OCI-LY7 (cell line): ENCODE results near the gene PLA2G4D. TPM values are rescaled to one million over a fixed set of nuclear protein-coding genes. Genes with fewer than 3 reads are reported as not detected.

Experiments
- BruUV-seq: library from RNA; stranded (reverse); fragments of 400-500 nt; replicated peaks from 2 replicates; lab custom pipeline; 2021; lab: Mats Ljungman, UMichigan
- CTCF ChIA-PET: fragments of 300-600 bp; sonication (Branson Sonifier 250); formaldehyde crosslinking; loops from one replicate; lab custom pipeline; 2022; ENCODE audit warnings: antibody characterized with exemption; ENCODE audit not compliant: unreplicated experiment; lab: Charles Lee
- POLR2A ChIA-PET: fragments of 300-600 bp; sonication (Branson Sonifier 250); formaldehyde crosslinking; loops from one replicate; lab custom pipeline; 2022; ENCODE audit warnings: antibody characterized with exemption; lab: Charles Lee
- DNase-seq: peaks from one replicate; pipeline ENCODE4 v3.0.0-alpha.2; 2015; ENCODE audit warnings: low spot score
- H2AFZ ChIP-seq: fragments of 200-600 bp; sonication (generic), shearing (Covaris generic); 2 replicates; pipeline ENCODE4 v1.6.1; 2014; ENCODE audit warnings: mild to moderate bottlenecking, antibody characterized with exemption, low read length, moderate library complexity
- H3K27ac ChIP-seq: fragments of 200-600 bp; sonication (generic); 2 replicates; pipeline ENCODE4 v1.5.1; 2014; ENCODE audit warnings: mixed run types, low read depth, mild to moderate bottlenecking, moderate library complexity, low read length, inconsistent platforms; ENCODE audit not compliant: poor library complexity, severe bottlenecking
- H3K36me3 ChIP-seq: fragments of 200-600 bp; sonication (generic); 2 replicates; pipeline ENCODE4 v1.6.1; 2014; ENCODE audit warnings: mild to moderate bottlenecking, antibody characterized with exemption, low read length, moderate library complexity, mixed read lengths; ENCODE audit not compliant: insufficient read depth
- H3K4me1 ChIP-seq: fragments of 200-600 bp; sonication (generic); 2 replicates; pipeline ENCODE4 v1.5.1; 2014; ENCODE audit warnings: mild to moderate bottlenecking, low read length; ENCODE audit not compliant: insufficient read depth, poor library complexity, severe bottlenecking
- H3K4me2 ChIP-seq: fragments of 200-600 bp; sonication (generic); 2 replicates; pipeline ENCODE4 v1.6.1; 2014; ENCODE audit warnings: mild to moderate bottlenecking, low read length
- H3K4me3 ChIP-seq: fragments of 200-600 bp; sonication (generic); 2 replicates; pipeline ENCODE4 v1.5.1; 2014; ENCODE audit warnings: mild to moderate bottlenecking, low read depth, low read length; ENCODE audit not compliant: poor library complexity, severe bottlenecking
- H3K79me2 ChIP-seq: fragments of 200-600 bp; sonication (generic); 2 replicates; pipeline ENCODE4 v1.6.1; 2016; ENCODE audit warnings: low read depth, mild to moderate bottlenecking, low read length, moderate library complexity, mixed read lengths; ENCODE audit not compliant: insufficient read depth
- H3K9me2 ChIP-seq: fragments of 200-600 bp; sonication (generic); 2 replicates; pipeline ENCODE4 v1.6.1; 2016; ENCODE audit warnings: mild to moderate bottlenecking, low read length, mixed read lengths; ENCODE audit not compliant: insufficient read depth
- H3K9me3 ChIP-seq: fragments of 200-600 bp; sonication (generic); 2 replicates; pipeline ENCODE4 v1.6.1; 2014; ENCODE audit warnings: mild to moderate bottlenecking, mixed run types, low read length, mixed read lengths
- H4K20me1 ChIP-seq: fragments of 200-600 bp; sonication (generic); 2 replicates; pipeline ENCODE4 v1.6.1; 2014; ENCODE audit warnings: mild to moderate bottlenecking, antibody characterized with exemption, low read length, moderate library complexity, mixed read lengths; ENCODE audit not compliant: insufficient read depth
- EZH2phosphoT487 ChIP-seq: fragments of 200-600 bp; sonication (generic); IDR thresholded peaks from 2 replicates; pipeline ENCODE4 v1.6.1; 2018; ENCODE audit warnings: low read depth, borderline replicate concordance, mild to moderate bottlenecking, mixed run types, antibody characterized with exemption, low read length, moderate library complexity, mixed read lengths
- intact Hi-C: fragments of 100-400 bp; cut with micrococcal nuclease; formaldehyde crosslinking; loops from one replicate; pipeline ENCODE4 v1.10.0; 2022; ENCODE audit not compliant: unreplicated experiment
- total RNA-seq, 2 experiments: library from RNA; depleted of rRNA in 1 of 2; stranded (reverse); fragments of >200 nt in 1 of 2; shearing (Covaris generic) in 1 of 2; gene quantifications; 2 replicates each; pipeline ENCODE4 v1.2.3, GENCODE V29; 2014 to 2022
- TF ChIP-seq, protein P1 (sequence below): fragments of 200-600 bp; sonication (generic); conservative IDR thresholded peaks from 2 replicates; pipeline ENCODE4 v1.5.1; 2014; ENCODE audit warnings: mild to moderate bottlenecking, antibody characterized with exemption, low read length, moderate library complexity, mixed read lengths

The PLA2G4D gene
- total RNA-seq, 2 experiments from 2014 or later, result not detected

DNA sequence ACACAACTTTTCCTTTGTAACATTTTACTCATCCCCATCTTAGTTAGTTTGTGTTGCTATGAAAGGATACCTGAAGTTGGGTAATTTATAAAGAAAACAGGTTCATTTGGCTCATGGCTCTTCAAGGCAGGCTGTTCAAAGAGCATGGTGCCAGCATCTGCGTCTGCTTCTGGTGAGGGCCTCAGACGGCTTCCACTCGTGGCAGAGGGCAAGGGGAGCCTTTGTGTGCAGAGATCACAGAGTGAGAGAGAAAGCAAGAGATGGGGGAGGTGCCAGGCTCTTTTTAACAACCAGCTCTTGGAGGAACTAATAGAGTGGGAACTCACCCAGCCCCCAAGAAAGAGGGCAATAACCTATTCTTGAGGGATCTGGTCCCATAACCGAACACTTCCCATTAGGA lies 39.0 kb upstream of the PLA2G4D start:
- Histone ChIP-seq H3K9me2 (no peaks in the 10 kb centered on the region), H3K4me2 (no peak overlapping the region), H3K4me3 (no peak overlapping the region), H4K20me1 (no peaks in the 10 kb centered on the region), H3K36me3 (no peaks in the 10 kb centered on the region), H2AFZ (no peak overlapping the region), H3K9me3 (no peaks in the 10 kb centered on the region), H3K27ac (no peak overlapping the region), H3K4me1 (no peaks in the 10 kb centered on the region), H3K79me2 (no peaks in the 10 kb centered on the region)
- DNase-seq, result no peak
- ChIA-PET POLR2A (no interaction called here), CTCF (interaction anchor here (0.6 kb wide), 2 partner anchors 20 to 147 kb away, joined by 3 read pairs; no protein-coding TSS in a partner anchor)
- intact Hi-C loops, result loop anchor here (5.0 kb wide), 1 partner anchor 51 kb away; no protein-coding TSS in a partner anchor
- TF ChIP-seq EZH2phosphoT487, result no peak
- BruUV-seq, result no TSS peak

- POLR2A ChIA-PET, result interaction anchor here (1.8 kb wide), 1 partner anchor 13 kb away, joined by 4 read pairs; no protein-coding TSS in a partner anchor
- H3K9me2 ChIP-seq, result no peaks in the 10 kb centered on the region
- no peak overlapping the region for H3K4me3 ChIP-seq
- no peak overlapping the region for H3K4me2 ChIP-seq
- TF ChIP-seq EZH2phosphoT487, result no peak
- TF ChIP-seq, protein P1, sequence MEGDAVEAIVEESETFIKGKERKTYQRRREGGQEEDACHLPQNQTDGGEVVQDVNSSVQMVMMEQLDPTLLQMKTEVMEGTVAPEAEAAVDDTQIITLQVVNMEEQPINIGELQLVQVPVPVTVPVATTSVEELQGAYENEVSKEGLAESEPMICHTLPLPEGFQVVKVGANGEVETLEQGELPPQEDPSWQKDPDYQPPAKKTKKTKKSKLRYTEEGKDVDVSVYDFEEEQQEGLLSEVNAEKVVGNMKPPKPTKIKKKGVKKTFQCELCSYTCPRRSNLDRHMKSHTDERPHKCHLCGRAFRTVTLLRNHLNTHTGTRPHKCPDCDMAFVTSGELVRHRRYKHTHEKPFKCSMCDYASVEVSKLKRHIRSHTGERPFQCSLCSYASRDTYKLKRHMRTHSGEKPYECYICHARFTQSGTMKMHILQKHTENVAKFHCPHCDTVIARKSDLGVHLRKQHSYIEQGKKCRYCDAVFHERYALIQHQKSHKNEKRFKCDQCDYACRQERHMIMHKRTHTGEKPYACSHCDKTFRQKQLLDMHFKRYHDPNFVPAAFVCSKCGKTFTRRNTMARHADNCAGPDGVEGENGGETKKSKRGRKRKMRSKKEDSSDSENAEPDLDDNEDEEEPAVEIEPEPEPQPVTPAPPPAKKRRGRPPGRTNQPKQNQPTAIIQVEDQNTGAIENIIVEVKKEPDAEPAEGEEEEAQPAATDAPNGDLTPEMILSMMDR, result no peak
- no TSS peak for BruUV-seq
- H3K4me1 ChIP-seq, result no peaks in the 10 kb centered on the region
- intact Hi-C loops, result loop anchor here (5.0 kb wide), 1 partner anchor 50 kb away; no protein-coding TSS in a partner anchor
- no peak overlapping the region for H3K27ac ChIP-seq
- no peaks in the 10 kb centered on the region for H3K36me3 ChIP-seq
- CTCF ChIA-PET, result no interaction called here
- H3K9me3 ChIP-seq, result no peaks in the 10 kb centered on the region
- H3K79me2 ChIP-seq, result no peaks in the 10 kb centered on the region
- no peaks in the 10 kb centered on the region for H4K20me1 ChIP-seq
- no peak overlapping the region for H2AFZ ChIP-seq
- DNase-seq, result no peak
Measured at GRCh38 chr15:42131826-42132806, 37.8 kb upstream of the PLA2G4D start.

DNA sequence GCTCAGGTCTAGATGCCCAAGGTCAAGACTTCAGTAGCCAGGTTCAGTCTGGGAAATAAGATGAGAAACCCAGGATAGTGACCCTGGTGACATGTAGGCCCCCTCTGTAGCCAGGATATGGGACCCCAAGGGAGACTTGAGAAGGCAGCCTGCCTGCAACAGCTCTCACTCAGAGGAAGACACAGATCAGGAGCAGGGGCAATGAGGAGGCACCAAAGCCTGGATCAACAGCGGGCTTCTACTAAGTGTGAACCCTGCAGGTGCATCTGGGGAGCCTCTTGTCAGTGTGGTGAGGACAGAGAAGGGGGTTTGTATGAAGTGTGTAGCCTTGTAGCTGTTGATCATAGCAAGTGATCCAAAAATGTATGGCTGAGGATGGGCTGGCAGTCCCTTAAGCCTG lies 36.6 kb upstream of the PLA2G4D start:
- no peaks in the 10 kb centered on the region for H3K4me1 ChIP-seq
- CTCF ChIA-PET, result interaction anchor here (0.6 to 1.6 kb wide), 2 partner anchors 8 to 131 kb away, joined by 3 to 5 read pairs; no protein-coding TSS in a partner anchor
- no peak overlapping the region for H3K4me2 ChIP-seq
- no peak overlapping the region for H2AFZ ChIP-seq
- no peaks in the 10 kb centered on the region for H3K79me2 ChIP-seq
- no peaks in the 10 kb centered on the region for H4K20me1 ChIP-seq
- TF ChIP-seq EZH2phosphoT487, result no peak
- TF ChIP-seq, protein P1, result no peak
- H3K36me3 ChIP-seq, result no peaks in the 10 kb centered on the region
- no peak overlapping the region for H3K27ac ChIP-seq
- H3K4me3 ChIP-seq, result no peak overlapping the region
- BruUV-seq, result no TSS peak
- H3K9me2 ChIP-seq, result no peaks in the 10 kb centered on the region
- H3K9me3 ChIP-seq, result no peaks in the 10 kb centered on the region
- intact Hi-C loops, result loop anchor here (5.0 kb wide), 1 partner anchor 49 kb away; no protein-coding TSS in a partner anchor
- POLR2A ChIA-PET, result interaction anchor here (0.6 kb wide), 1 partner anchor 265 kb away, joined by 7 read pairs; no protein-coding TSS in a partner anchor
- DNase-seq, result no peak
